22Rv1 (cell line): ENCODE data around the gene OR1E1.
"Not testable (repeated sequence)": the region's sequence is repeated elsewhere in the genome, so short reads cannot be mapped to it uniquely, and the experiment has no call there.

Source experiments
- H3K27ac ChIP-seq: fragments of 450-650 bp; 2 replicates; pipeline ENCODE4 v1.5.1; 2017
- CTCF ChIP-seq: fragments of 450-650 bp; IDR thresholded peaks from 2 replicates; pipeline ENCODE4 v1.5.1; 2017; ENCODE audit warnings: mild to moderate bottlenecking
- ZFX ChIP-seq: fragments of 450-650 bp; IDR thresholded peaks from 2 replicates; pipeline ENCODE4 v1.6.1; 2017; ENCODE audit warnings: antibody characterized with exemption, borderline replicate concordance

Gene OR1E1

GRCh38 chr17:3381957-3382356 lies 16.3 kb downstream of the OR1E1 start:
- H3K27ac ChIP-seq = no peak overlapping the region
- TF ChIP-seq ZFX = no peak
- no peak for TF ChIP-seq CTCF

DNA sequence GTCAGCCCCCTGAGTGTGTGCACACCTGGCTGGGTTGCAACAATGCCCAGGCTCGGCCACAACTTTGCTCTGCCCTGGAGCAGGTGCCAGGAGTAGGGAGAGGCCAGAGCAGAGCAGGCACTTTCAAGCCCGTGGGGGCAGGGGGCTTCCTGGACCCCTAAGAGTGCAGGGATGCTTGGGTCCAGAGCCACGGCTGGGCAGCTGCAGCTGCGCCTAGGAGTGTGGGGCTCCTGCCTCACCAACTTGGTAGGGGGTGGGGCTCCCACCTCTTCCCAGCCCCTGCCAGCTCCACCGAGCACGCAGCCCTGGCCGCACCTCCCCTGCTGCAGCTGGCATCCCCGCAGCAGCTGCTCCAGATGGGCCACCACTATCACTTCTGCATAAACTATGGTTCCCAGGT lies 19.9 kb downstream of the OR1E1 start:
- TF ChIP-seq ZFX (no peak), CTCF (no peak)
- no peak overlapping the region for H3K27ac ChIP-seq

- not testable (repeated sequence) for H3K27ac ChIP-seq
Observed at GRCh38 chr17:3371167-3371566, 27.0 kb downstream of the OR1E1 start.
